Adrenal gland (tissue), 12 donors: Measurements from ENCODE around the gene ADRA1B. TPM values are rescaled to one million over a fixed set of nuclear protein-coding genes. Genes with fewer than 3 reads are reported as not detected.

Source experiments
- DNase-seq, 7 donors: peaks; one replicate each; pipeline ENCODE4 v3.0.0-alpha.2; 2019 to 2020
- H3K27ac ChIP-seq, 5 donors: fragments of 200-600 bp; sonication (generic) in 4 of 5; 1 replicate in 3 of 5; 2 replicates in 2 of 5; pipeline versions ENCODE4 v1.5.1 to v1.8.0; 2016 to 2020; ENCODE audit warnings: mild to moderate bottlenecking in 1 of 5
- H3K27me3 ChIP-seq: fragments of 200-600 bp; 2 replicates; pipeline ENCODE4 v1.8.0; 2021
- H3K36me3 ChIP-seq, 2 donors: fragments of 200-600 bp; replicated peaks in 1 of 2; 1 replicate in 1 of 2; 2 replicates in 1 of 2; pipeline versions ENCODE4 v1.5.1 to v1.8.0; 2018 to 2022
- H3K4me1 ChIP-seq, 2 donors: fragments of 200-600 bp; replicated peaks in 1 of 2; 1 replicate in 1 of 2; 2 replicates in 1 of 2; pipeline versions ENCODE4 v1.5.1 to v1.8.0; 2018 to 2021
- H3K4me3 ChIP-seq, 4 donors: fragments of 200-600 bp; sonication (generic) in 3 of 4; one replicate each; pipeline ENCODE4 v1.5.1; 2016 to 2018
- H3K9me3 ChIP-seq, 3 donors: fragments of 200-600 bp; sonication (generic) in 1 of 3; replicated peaks in 1 of 3; 1 replicate in 2 of 3; 2 replicates in 1 of 3; pipeline versions ENCODE4 v1.5.1 to v1.8.0; 2016 to 2021
- CTCF ChIP-seq, 6 experiments: fragments of 450-650 bp in 4 of 6; fragments of 200-600 bp in 2 of 6; sonication (generic) in 1 of 6; IDR thresholded peaks; 1 replicate in 5 of 6; 2 replicates in 1 of 6; pipeline versions ENCODE4 v1.5.1 to v1.8.0; 2016 to 2021; ENCODE audit warnings: antibody characterized with exemption in 6 of 6, mild to moderate bottlenecking in 2 of 6, moderate library complexity in 1 of 6
- POLR2A ChIP-seq, 2 donors: fragments of 450-650 bp; IDR thresholded peaks; one replicate each; pipeline ENCODE4 v1.6.1; 2017; ENCODE audit warnings: antibody characterized with exemption in 2 of 2, mild to moderate bottlenecking in 2 of 2, moderate library complexity in 1 of 2
- WGBS, 4 donors: extraction: QIAGEN DNeasy Blood & Tissue Kit in 2 of 4; methylation state at CpG; one replicate each; pipeline versions ENCODE4 v1.1.5 to v1.1.7; 2013 to 2017; 5-methylcytosine and 5-hydroxymethylcytosine counted together
- intact Hi-C, 2 donors: fragments of 100-400 bp; cut with DNase I; formaldehyde crosslinking; loops; one replicate each; pipeline versions ENCODE4 v1.14.1 to v1.15.0; 2022 to 2023
- polyA plus RNA-seq, 3 donors: library from polyadenylated mRNA; stranded (reverse); fragments of 200-250 nt in 2 of 3; fragments of 350-450 nt in 1 of 3; fragmentation: Illumina TruSeq in 1 of 3; extraction: RNeasy Lipid Tissue Mini Kit (QIAGEN cat#74804) in 1 of 3; gene quantifications; one replicate each; pipeline ENCODE4 v1.2.3, GENCODE V29; 2013 to 2014
- total RNA-seq, 9 donors: library from RNA; depleted of rRNA in 4 of 9; stranded (reverse); fragments of >200 nt in 4 of 9; fragments of 120-200 nt in 1 of 9; fragmentation: NEBNext Ultra II Directional in 1 of 9; extraction: Animal tissue kit (Norgen Biotek cat#: 25700) in 1 of 9; gene quantifications; one replicate each; pipeline versions ENCODE4 v1.1.0 to v1.2.4, GENCODE V29; 2013 to 2023
- donor health status: healthy with polysubstance abuse.
- donor health status: Bipolar disorder and iron deficiency.
- donor health status: DM: yes; HTN: yes; CAD: no.
- donor health status: DM: no; HTN: no; CAD: no.
- donor health status: DM: no; HTN: no; CAD: no.
- donor health status: DM: yes; HTN: yes; CAD: no.

ADRA1B gene
- total and polyA plus RNA-seq, 12 donors, result 0.67 to 12.1 (median 4.2) TPM; not detected in 1

GRCh38 chr5:159902444-159903121, 13.7 kb upstream of the ADRA1B start:
- TF ChIP-seq POLR2A (IDR thresholded peaks at IDR 0.05) (no peak), CTCF (IDR thresholded peaks at IDR 0.05) (no peak)
- Histone ChIP-seq H3K36me3 (no peaks in the 10 kb centered on the region), H3K4me1 (no peaks in the 10 kb centered on the region), H3K27ac (no peak overlapping the region), H3K4me3 (no peak overlapping the region), H3K27me3 (peaks cover 4% of the 10 kb centered on the region), H3K9me3 (no peaks in the 10 kb centered on the region)
- DNase-seq, result no peak
- intact Hi-C loops, result no loop called here
- WGBS, 4 donors, result 68 to 75% (median 74%) methylated on average over 8 of the region's 8 CpGs

DNA sequence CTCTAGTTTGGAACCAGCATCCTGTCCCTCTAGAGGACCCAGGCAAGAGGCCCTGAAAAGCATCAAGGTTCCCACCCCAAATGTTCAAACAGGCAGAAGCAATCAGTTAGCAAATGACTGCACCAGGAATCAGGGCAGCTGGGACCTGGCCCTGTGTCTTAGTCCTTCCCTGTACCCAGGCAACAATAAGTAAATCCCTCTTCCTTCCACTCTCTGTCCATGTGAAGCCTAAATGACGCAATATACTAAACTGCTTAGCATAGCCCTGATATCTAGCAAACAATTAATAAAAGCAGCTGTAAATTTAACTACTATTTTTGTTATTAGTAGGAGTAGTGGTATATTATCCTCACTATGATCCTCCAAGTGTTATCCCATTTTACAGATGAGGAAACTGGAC, 13.2 kb upstream of the ADRA1B start:
- no peak overlapping the region for H3K27ac ChIP-seq

GRCh38 chr5:159904874-159905273, 11.4 kb upstream of the ADRA1B start:
- TF ChIP-seq CTCF (IDR thresholded peaks at IDR 0.05) (no peak), POLR2A (IDR thresholded peaks at IDR 0.05) (no peak)
- Histone ChIP-seq H3K9me3 (no peaks in the 10 kb centered on the region), H3K27me3 (peaks cover 4% of the 10 kb centered on the region), H3K4me3 (no peak overlapping the region), H3K4me1 (no peaks in the 10 kb centered on the region), H3K36me3 (no peaks in the 10 kb centered on the region), H3K27ac (no peak overlapping the region)
- no peak for DNase-seq
- WGBS, 4 donors, result 61 to 70% (median 66%) methylated on average over 1 of the region's 1 CpG
- intact Hi-C loops, result no loop called here

More for the DNA sequence above, 13.2 kb upstream of the ADRA1B start:
- TF ChIP-seq POLR2A (IDR thresholded peaks at IDR 0.05), result no peak
- no peak for TF ChIP-seq CTCF (IDR thresholded peaks at IDR 0.05)
- intact Hi-C loops, result no loop called here
- H3K4me1 ChIP-seq, result no peaks in the 10 kb centered on the region
- no peaks in the 10 kb centered on the region for H3K9me3 ChIP-seq
- peaks cover 4% of the 10 kb centered on the region for H3K27me3 ChIP-seq
- H3K36me3 ChIP-seq, result no peaks in the 10 kb centered on the region
- 91 to 100% (median 93%) methylated on average over 1 of the region's 1 CpG for WGBS, 4 donors
- DNase-seq, result no peak
- no peak overlapping the region for H3K4me3 ChIP-seq

GRCh38 chr5:159905496-159905895, 10.8 kb upstream of the ADRA1B start:
- TF ChIP-seq CTCF (IDR thresholded peaks at IDR 0.05), result no peak
- TF ChIP-seq POLR2A (IDR thresholded peaks at IDR 0.05), result no peak
- DNase-seq, result no peak
- H3K36me3 ChIP-seq, result no peaks in the 10 kb centered on the region
- no peaks in the 10 kb centered on the region for H3K9me3 ChIP-seq
- H3K27ac ChIP-seq, result no peak overlapping the region
- H3K4me1 ChIP-seq, result no peaks in the 10 kb centered on the region
- peaks cover 4% of the 10 kb centered on the region for H3K27me3 ChIP-seq
- no peak overlapping the region for H3K4me3 ChIP-seq
- intact Hi-C loops, result no loop called here
